ENCODE data around the gene CLEC4G. TPM values are rescaled to one million over a fixed set of nuclear protein-coding genes. Genes with fewer than 3 reads are reported as not detected.
"Not testable (repeated sequence)": the region's sequence is repeated elsewhere in the genome, so short reads cannot be mapped to it uniquely, and the experiment has no call there.

Gene CLEC4G
- total RNA-seq, 4 donors from 2014 or later: 0.55 to 1.1 TPM; not detected in 2

GRCh38 chr19:7767487-7767886, 35.6 kb upstream of the CLEC4G start:
- Histone ChIP-seq H3K36me3 (no peaks in the 10 kb centered on the region), H3K27me3 (no peaks in the 10 kb centered on the region), H3K27ac (no peak overlapping the region), H3K9me3 (no peaks in the 10 kb centered on the region), H3K4me1 (peaks cover 0 to under 1% (median 0%) of the 10 kb centered on the region in 4 donors), H3K4me3 (no peak overlapping the region)
- no peak for DNase-seq
- intact Hi-C loops (cut with DNase I; ENCODE audit: low total_unique reads): no loop called here
- 66 to 70% methylated on average over 2 to 4 of the region's 4 CpGs for WGBS, 2 donors (ENCODE audit: low coverage in 1 of 2)
- no peak for TF ChIP-seq POLR2AphosphoS5 (IDR thresholded peaks at IDR 0.05)
- no peak for TF ChIP-seq EP300 (IDR thresholded peaks at IDR 0.05; ENCODE audit: low read depth)
- TF ChIP-seq, protein P1, sequence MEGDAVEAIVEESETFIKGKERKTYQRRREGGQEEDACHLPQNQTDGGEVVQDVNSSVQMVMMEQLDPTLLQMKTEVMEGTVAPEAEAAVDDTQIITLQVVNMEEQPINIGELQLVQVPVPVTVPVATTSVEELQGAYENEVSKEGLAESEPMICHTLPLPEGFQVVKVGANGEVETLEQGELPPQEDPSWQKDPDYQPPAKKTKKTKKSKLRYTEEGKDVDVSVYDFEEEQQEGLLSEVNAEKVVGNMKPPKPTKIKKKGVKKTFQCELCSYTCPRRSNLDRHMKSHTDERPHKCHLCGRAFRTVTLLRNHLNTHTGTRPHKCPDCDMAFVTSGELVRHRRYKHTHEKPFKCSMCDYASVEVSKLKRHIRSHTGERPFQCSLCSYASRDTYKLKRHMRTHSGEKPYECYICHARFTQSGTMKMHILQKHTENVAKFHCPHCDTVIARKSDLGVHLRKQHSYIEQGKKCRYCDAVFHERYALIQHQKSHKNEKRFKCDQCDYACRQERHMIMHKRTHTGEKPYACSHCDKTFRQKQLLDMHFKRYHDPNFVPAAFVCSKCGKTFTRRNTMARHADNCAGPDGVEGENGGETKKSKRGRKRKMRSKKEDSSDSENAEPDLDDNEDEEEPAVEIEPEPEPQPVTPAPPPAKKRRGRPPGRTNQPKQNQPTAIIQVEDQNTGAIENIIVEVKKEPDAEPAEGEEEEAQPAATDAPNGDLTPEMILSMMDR (IDR thresholded peaks at IDR 0.05): no peak
- no peak for TF ChIP-seq POLR2A (IDR thresholded peaks at IDR 0.05)
- in situ Hi-C loops (cut with MboI; ENCODE audit: low pct_ligation_motif_present in 1 of 4, low pct_unique_long_range_greater_than_20kb in 1 of 4, low sequenced_read_pairs in 3 of 4): no loop called here

GRCh38 chr19:7766535-7766934, 34.6 kb upstream of the CLEC4G start:
- Histone ChIP-seq H3K9me3 (no peaks in the 10 kb centered on the region), H3K36me3 (no peaks in the 10 kb centered on the region), H3K4me3 (no peak overlapping the region), H3K27ac (no peak overlapping the region), H3K27me3 (no peaks in the 10 kb centered on the region), H3K4me1 (no peaks in the 10 kb centered on the region)
- intact Hi-C loops (cut with DNase I; ENCODE audit: low total_unique reads): no loop called here
- WGBS, 2 donors (ENCODE audit: low coverage in 1 of 2): 55 to 76% methylated on average over 4 to 11 of the region's 11 CpGs
- no peak for DNase-seq
- TF ChIP-seq POLR2AphosphoS5 (IDR thresholded peaks at IDR 0.05) (no peak), POLR2A (IDR thresholded peaks at IDR 0.05) (no peak), EP300 (IDR thresholded peaks at IDR 0.05; ENCODE audit: low read depth) (no peak)
- TF ChIP-seq, protein P1 (IDR thresholded peaks at IDR 0.05): no peak
- in situ Hi-C loops (cut with MboI; ENCODE audit: low pct_ligation_motif_present in 1 of 4, low pct_unique_long_range_greater_than_20kb in 1 of 4, low sequenced_read_pairs in 3 of 4): no loop called here

GRCh38 chr19:7765043-7765442, 33.1 kb upstream of the CLEC4G start:
- DNase-seq; intact Hi-C loops (cut with DNase I; ENCODE audit: low total_unique reads); in situ Hi-C loops (cut with MboI; ENCODE audit: low pct_ligation_motif_present in 1 of 4, low pct_unique_long_range_greater_than_20kb in 1 of 4, low sequenced_read_pairs in 3 of 4); H3K27me3 ChIP-seq; H3K9me3 ChIP-seq; H3K4me3 ChIP-seq; H3K27ac ChIP-seq; H3K4me1 ChIP-seq; H3K36me3 ChIP-seq: not testable (repeated sequence)
- 93% methylated on average over 2 of the region's 2 CpGs; no CpG with 5 or more reads in 1 of the 2 donors for WGBS, 2 donors (ENCODE audit: low coverage in 1 of 2)

GRCh38 chr19:7764157-7764556, 32.2 kb upstream of the CLEC4G start:
- H3K27me3 ChIP-seq; H3K4me1 ChIP-seq; intact Hi-C loops (cut with DNase I; ENCODE audit: low total_unique reads); H3K27ac ChIP-seq; H3K36me3 ChIP-seq; DNase-seq; in situ Hi-C loops (cut with MboI; ENCODE audit: low pct_ligation_motif_present in 1 of 4, low pct_unique_long_range_greater_than_20kb in 1 of 4, low sequenced_read_pairs in 3 of 4); H3K9me3 ChIP-seq; H3K4me3 ChIP-seq: not testable (repeated sequence)
- WGBS, 2 donors (ENCODE audit: low coverage in 1 of 2): 48 to 60% methylated on average over 3 of the region's 3 CpGs

DNA sequence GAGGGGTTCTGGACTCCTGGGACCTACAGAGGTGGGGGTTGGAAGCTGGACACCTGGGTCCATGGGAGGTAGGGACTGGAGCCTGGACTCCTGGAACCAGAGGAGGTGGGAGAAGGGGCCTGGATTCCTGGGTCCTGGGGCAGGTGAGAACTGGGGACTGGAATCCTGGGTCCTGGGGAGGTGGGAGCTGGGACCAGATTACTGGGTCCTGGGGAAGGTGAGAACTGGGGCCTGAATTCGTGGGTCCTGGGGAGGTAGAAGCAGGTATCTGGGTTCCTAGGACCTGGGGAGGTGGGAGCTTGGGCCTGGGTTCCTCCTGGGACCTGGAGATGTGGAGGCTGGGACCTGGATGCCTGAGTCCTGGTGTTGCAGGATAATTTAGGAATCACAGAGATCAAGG, 31.8 kb upstream of the CLEC4G start:
- 28 to 40% methylated on average over 1 of the region's 1 CpG for WGBS, 2 donors (ENCODE audit: low coverage in 1 of 2)
- no peak overlapping the region for H3K27ac ChIP-seq
- peaks cover 10% of the 10 kb centered on the region in 2 donors for H3K9me3 ChIP-seq
- no peaks in the 10 kb centered on the region for H3K27me3 ChIP-seq
- intact Hi-C loops (cut with DNase I; ENCODE audit: low total_unique reads) (no loop called here), in situ Hi-C loops (cut with MboI; ENCODE audit: low pct_ligation_motif_present in 1 of 4, low pct_unique_long_range_greater_than_20kb in 1 of 4, low sequenced_read_pairs in 3 of 4) (no loop called here)
- no peak for DNase-seq
- no peak for TF ChIP-seq EP300 (IDR thresholded peaks at IDR 0.05; ENCODE audit: low read depth)
- TF ChIP-seq POLR2AphosphoS5 (IDR thresholded peaks at IDR 0.05): no peak
- TF ChIP-seq, protein P1 (IDR thresholded peaks at IDR 0.05): no peak
- no peak for TF ChIP-seq POLR2A (IDR thresholded peaks at IDR 0.05)
- H3K4me1 ChIP-seq: no peaks in the 10 kb centered on the region
- no peak overlapping the region for H3K4me3 ChIP-seq
- no peaks in the 10 kb centered on the region for H3K36me3 ChIP-seq
